ENCODE data around the gene KRT85.

KRT85 gene

DNA sequence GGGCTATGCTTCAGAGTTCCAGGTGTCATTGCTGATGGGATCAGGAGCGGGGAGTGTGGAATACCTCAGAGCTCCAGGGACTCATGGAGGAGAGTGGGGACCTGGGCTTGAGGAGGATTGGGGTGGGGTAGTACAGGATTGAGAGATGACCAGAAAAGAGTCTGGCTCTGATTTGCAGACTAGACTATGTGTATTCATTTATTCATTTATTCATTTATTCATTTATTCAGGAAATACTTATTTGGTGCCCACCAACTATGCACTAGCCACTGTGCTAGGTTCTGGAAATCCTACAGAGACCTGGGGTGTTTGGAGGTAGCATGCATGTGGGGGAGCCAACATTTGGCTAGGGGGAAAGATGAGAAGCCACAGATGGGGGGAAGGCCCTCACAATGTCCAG is 45.2 kb downstream of the KRT85 start:
- TF ChIP-seq, protein P1, sequence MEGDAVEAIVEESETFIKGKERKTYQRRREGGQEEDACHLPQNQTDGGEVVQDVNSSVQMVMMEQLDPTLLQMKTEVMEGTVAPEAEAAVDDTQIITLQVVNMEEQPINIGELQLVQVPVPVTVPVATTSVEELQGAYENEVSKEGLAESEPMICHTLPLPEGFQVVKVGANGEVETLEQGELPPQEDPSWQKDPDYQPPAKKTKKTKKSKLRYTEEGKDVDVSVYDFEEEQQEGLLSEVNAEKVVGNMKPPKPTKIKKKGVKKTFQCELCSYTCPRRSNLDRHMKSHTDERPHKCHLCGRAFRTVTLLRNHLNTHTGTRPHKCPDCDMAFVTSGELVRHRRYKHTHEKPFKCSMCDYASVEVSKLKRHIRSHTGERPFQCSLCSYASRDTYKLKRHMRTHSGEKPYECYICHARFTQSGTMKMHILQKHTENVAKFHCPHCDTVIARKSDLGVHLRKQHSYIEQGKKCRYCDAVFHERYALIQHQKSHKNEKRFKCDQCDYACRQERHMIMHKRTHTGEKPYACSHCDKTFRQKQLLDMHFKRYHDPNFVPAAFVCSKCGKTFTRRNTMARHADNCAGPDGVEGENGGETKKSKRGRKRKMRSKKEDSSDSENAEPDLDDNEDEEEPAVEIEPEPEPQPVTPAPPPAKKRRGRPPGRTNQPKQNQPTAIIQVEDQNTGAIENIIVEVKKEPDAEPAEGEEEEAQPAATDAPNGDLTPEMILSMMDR (IDR thresholded peaks at IDR 0.05; ENCODE audit: control insufficient read depth, insufficient read depth, low read depth, low read length, missing control alignments) = no peak
- no peak for DNase-seq (ENCODE audit: low read depth)
- no peak overlapping the region for H3K4me3 ChIP-seq (ENCODE audit: control insufficient read depth, low read depth, low read length)

- no peak for DNase-seq (ENCODE audit: low read depth)
- no peak overlapping the region for H3K4me3 ChIP-seq (ENCODE audit: control insufficient read depth, low read depth, low read length)
- TF ChIP-seq, protein P1 (IDR thresholded peaks at IDR 0.05; ENCODE audit: control insufficient read depth, insufficient read depth, low read depth, low read length, missing control alignments) = no peak
These were observed 45.9 kb downstream of the KRT85 start for GRCh38 chr12:52321418-52321817.

- TF ChIP-seq, protein P1 (IDR thresholded peaks at IDR 0.05; ENCODE audit: control insufficient read depth, insufficient read depth, low read depth, low read length, missing control alignments) = no peak
- no peak within 1 kb of the TSS for H3K4me3 ChIP-seq (ENCODE audit: control insufficient read depth, low read depth, low read length)
- no peak for DNase-seq (ENCODE audit: low read depth)
These were observed 46.4 kb downstream of the KRT85 start, which contains the start of gene KRT83 for GRCh38 chr12:52320784-52321400. Gene KRT83 (minus strand): TSS chr12:52321398. CDS start chr12:52321335, 63 bp downstream.

- TF ChIP-seq, protein P1 (IDR thresholded peaks at IDR 0.05; ENCODE audit: control insufficient read depth, insufficient read depth, low read depth, low read length, missing control alignments) = no peak
- no peak overlapping the region for H3K4me3 ChIP-seq (ENCODE audit: control insufficient read depth, low read depth, low read length)
- no peak for DNase-seq (ENCODE audit: low read depth)
These were observed 48.2 kb downstream of the KRT85 start for GRCh38 chr12:52319097-52319496.

GRCh38 chr12:52318241-52318990 is 48.9 kb downstream of the KRT85 start:
- H3K4me3 ChIP-seq (ENCODE audit: control insufficient read depth, low read depth, low read length) = no peak overlapping the region
- TF ChIP-seq, protein P1 (IDR thresholded peaks at IDR 0.05; ENCODE audit: control insufficient read depth, insufficient read depth, low read depth, low read length, missing control alignments) = no peak
- DNase-seq (ENCODE audit: low read depth) = no peak

GRCh38 chr12:52317468-52318052 is 49.7 kb downstream of the KRT85 start:
- TF ChIP-seq, protein P1 (IDR thresholded peaks at IDR 0.05; ENCODE audit: control insufficient read depth, insufficient read depth, low read depth, low read length, missing control alignments) = no peak
- no peak for DNase-seq (ENCODE audit: low read depth)
- no peak overlapping the region for H3K4me3 ChIP-seq (ENCODE audit: control insufficient read depth, low read depth, low read length)

All from AG09309 (cell line).